ENCODE data around the gene PLEKHN1.
"Not testable (repeated sequence)": the region's sequence is repeated elsewhere in the genome, so short reads cannot be mapped to it uniquely, and the experiment has no call there.

The PLEKHN1 gene

DNA sequence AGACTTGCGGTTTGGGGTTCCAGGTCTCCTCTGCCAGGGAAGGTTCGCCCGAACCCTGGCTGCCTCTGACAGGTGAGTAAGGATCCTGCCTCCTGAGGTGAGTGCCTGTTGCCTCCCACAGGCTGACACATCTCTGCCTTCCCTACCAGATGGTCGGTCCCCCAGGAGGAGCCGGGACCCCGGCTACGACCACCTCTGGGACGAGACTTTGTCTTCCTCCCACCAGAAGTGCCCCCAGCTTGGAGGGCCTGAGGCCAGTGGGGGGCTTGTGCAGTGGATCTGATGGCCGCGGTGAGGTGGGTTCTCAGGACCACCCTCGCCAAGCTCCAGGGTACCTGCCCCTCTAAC is 8.0 kb downstream of the PLEKHN1 start:
- DNase-seq (ENCODE audit: low read depth) = no peak

DNA sequence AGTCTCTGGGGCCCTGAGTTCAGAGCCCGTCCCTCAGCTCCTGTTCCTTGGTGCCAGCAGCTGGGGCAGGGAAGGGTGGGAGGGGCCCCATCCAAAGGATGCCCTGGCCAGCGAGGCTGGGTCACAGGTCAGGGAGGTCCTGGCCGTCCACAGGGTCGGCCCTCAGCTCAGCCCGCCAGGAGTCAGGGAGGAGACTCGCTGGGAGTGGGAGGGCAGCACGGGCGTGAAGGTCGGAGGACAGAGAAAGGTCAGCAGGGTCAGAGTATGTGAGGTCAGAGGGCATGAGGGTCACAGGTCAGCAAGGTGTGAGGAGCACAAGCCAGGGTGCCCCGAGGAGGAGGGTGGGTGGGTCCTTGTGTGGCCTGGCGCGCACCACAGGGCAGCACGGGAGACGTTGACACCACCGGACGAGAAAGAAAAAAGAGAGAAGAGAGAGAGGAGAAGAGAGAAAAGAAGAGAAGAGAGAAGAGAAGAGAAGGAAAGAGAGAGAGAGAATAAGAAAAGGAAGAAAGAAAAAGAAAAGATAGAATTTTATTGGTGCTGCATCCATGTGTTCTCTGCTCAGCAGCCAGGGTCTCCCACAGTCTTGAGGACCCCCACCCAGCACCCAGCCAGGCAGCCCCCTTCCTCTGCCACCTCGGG is 8.5 kb downstream of the PLEKHN1 start:
- DNase-seq (ENCODE audit: low read depth) = no peak

DNA sequence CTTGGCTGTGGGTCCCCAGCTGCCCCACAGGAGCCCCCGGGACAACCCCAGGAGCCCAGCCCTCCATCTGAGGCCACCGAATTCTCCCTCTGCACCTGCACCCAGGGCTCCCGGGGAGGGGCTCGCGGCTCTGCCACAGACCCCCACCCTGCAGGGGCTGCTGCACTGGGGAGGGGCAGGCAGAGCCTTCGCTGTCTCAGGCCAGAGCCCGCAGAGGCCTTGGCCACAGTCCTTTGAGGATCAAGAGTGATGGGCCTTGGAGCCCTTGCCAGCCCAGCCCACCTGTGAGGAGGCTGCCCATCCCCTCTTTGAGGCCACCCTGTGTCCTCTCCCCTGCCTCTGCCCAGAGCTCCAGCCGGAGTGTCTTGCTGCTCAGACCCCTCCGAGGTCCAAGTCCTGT is 9.1 kb downstream of the PLEKHN1 start:
- DNase-seq (ENCODE audit: low read depth) = no peak

DNA sequence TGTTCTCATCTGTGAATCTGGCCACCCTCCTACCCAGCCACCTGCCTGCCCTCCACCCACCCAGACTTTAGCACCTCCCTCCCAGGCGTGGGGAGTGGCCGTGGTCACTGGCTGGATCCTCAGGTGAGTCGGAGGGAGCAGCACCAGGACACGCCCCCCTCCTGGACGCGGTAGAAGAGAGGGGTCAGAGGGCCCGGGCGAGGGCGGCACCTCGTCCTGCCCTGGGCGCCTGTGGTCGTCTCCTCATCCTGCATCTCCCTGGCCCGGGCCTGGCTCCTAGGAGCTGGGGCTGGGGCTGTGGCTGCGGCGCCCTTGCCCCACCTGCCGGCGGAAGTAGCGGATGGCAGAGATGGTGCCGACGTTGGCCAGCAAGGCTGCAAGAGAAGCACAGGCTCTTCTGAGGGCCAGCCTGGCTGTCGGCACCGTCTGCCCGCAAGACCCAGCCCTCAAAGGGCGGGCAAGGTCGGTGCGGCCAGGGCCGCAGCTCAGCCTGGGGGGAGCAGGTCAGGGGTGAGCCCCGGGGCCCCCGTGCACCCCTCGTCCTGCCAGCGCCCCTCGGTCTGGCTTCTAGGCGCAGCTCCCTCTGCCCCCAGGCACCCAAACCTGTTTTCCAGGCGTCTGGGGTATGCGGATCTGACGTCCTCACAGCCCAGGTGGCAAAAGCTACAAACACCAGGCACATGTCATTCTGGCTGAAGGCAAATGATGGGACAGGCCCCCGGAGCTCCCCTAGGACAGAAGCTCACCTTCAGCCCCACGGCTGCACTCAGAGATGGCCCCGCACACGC is 9.8 kb downstream of the PLEKHN1 start:
- DNase-seq (ENCODE audit: low read depth) = peak; percentile 50

DNA sequence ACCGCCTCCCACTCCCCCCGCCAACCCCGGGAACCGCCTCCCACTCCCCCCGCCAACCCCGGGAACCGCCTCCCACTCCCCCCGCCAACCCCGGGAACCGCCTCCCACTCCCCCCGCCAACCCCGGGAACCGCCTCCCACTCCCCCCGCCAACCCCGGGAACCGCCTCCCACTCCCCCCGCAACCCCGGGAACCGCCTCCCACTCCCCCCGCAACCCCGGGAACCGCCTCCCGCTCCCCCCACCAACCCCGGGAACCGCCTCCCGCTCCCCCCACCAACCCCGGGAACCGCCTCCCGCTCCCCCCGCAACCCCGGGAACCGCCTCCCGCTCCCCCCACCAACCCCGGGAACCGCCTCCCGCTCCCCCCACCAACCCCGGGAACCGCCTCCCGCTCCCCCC is 10.5 kb downstream of the PLEKHN1 start:
- DNase-seq (ENCODE audit: low read depth) = not testable (repeated sequence)

DNA sequence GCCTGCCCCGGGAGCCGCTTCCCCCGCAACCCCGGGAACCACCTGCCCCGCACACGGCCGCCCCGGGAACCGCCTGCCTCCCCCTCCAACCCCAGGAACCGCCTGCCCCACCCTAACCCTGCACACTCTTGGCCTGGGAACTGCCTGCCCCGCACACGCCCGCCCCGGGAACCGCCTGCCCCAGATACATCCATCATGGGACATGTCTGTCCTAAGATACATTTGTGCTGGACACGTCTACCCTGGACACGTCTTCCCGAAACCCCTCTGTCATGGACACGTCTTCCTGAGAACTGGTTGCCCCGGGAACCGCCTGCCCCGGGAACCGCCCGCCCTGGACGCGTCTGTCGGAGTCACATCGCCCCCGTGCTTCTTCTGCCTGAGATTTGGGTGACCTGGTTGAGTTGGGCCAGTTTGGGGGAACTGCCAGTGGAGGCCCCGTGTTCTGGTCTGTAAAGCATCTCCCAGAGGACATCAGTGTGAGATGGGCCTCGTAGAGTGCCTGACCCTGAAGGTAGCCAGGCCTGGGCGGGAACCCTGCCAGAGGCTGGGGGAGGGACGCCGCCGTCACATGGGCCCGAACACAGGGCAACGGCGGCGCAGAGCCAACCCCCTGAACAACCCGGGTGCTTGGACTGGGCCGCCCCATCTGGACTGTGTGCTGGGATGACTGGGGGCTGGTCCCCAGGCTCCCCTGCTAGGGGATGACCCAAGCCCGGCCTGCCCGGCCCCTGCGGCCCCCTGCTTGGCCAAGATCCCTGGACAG is 12.0 kb downstream of the PLEKHN1 start:
- DNase-seq (ENCODE audit: low read depth) = no peak

DNA sequence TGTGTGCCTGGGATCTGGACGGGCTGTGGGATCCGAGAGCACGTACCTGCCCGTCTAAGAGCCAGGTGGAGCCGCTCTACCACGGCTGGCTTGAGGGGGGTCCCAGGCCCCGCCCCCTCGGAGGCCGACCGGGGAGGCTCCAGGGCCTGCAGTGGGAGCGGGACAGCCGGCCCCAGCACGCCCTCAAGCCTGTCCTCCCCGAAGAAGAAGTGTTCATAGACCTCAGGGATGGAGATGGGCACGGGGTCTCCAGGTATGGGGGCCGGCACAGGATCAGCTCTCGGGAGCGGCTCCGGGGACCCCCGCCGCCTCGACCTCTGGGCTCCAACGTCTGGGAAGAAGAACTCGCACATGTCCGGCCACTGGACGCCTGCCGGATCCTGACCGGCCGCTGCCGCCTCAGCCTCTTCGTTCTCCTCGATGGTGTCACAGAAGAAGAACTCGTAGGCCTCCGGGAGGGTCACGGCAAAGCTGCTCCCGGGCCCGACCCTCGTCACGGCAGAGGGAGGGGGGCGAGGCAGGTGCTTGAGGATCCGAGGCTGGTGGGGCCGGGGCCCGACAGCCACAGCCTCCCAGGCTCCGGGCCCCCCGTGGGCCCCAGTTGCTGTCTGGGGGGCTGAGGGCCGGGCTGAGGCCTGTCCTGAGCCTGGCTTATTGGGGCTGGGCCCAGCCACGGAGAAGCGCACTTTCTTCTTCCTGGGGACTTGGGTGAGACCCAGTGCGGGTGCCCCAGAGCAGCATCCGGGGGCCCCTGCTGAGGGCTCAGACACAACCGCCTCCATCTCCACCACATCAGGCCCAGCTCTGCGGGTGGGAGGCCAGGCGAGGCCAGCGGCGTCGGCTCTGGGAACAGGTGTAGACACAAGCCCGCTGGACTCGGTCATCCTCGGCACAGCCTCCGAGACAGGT is 12.8 kb downstream of the PLEKHN1 start:
- no peak for DNase-seq (ENCODE audit: low read depth)

DNA sequence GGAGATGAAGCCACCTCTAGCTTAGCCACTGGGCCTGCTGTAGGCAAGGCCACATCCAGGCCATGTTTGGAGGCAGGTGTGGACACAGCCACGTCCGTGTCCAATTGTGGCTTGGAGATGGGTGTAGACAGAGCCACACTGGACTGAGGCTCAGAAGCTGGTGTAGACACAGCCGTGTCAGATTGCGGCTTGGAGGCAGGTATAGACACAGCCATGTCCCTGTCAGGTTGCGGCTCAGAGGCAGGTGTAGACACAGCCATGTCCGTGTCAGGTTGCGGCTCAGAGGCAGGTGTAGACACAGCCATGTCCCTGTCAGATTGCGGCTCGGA is 13.4 kb downstream of the PLEKHN1 start:
- DNase-seq (ENCODE audit: low read depth) = no peak

DNA sequence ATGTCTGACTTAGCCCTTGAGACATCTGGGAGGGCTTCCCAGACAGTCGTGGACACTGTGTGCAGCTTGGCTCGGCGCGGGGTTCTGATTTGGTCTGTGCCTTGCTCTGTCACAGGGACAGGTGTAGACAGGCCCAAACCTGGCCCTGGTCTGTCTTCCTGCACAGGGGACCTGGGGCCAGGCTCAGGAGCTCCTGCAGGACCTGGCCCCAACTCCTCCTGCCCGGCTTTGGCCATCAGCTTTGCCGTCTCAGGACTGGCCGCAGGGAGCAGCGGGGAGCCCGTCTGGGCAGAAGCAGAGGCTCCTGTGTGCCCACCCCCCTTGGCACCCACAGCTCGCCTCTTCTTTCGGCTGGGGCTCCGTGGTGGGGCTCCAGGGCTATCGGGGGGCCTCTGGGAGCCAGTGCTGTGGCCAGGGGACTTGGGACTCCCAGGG is 13.9 kb downstream of the PLEKHN1 start:
- DNase-seq (ENCODE audit: low read depth) = no peak

DNA sequence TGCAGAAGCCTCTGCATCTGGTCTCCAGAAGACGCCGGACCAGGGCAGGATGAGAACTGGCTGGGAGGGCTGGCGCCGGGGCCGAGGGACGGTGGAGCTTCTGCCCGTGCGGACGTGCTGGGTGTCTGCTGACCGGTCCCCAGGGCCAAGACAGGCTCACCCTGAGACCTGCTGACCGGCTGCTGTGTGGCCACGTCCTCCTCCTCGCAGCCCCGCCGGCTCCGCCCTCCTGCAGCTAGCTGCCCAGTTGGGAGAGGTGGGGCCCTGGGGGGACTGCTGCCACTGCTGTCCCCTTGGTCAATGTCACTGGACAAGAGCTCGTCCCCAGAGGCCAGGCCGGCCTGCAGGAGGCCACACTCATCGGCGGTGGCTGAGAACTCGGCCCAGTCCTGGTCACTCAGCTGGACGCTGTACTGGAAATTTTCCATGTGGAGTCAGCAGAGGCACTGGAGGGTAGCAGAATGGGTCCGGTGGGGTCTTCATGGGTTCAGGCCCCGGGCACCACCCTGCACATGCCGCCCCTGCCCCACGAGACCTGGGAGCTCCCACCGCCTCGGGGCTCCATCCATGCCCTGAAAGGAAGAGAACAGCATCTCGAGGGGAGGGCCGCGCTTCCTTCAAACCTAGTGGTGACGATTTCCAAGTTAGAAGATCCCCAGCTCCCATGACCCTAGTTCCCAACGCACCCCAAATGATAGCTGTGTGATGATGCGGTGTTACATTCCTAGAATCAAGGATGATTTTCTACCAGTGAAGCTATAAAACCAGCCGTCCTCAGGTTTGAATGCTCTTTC is 14.5 kb downstream of the PLEKHN1 start:
- no peak for DNase-seq (ENCODE audit: low read depth)

DNA sequence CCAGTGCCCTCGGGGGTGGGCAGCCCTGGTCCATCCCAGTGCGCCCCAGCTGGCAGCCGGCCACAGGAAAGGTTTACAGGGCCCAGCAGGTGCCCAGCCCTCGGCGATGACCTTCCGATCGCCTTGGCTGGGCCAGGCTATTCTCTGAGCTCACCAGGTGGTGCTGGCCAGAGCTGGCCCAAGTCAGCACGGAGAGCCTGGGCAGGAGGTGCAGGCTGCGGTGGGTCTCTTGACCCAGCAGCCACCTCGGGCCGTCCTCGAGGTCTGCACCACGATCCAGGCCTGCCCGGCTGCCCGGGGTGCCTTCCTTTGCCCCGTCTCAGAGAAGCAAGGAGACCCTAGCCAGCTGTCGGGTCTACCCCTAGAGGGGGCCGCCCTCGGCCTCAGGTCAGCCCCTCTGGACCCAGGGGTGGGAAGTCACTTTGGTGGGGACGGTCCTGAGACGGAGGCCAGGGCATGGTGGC is 15.2 kb downstream of the PLEKHN1 start:
- DNase-seq (ENCODE audit: low read depth) = no peak

DNA sequence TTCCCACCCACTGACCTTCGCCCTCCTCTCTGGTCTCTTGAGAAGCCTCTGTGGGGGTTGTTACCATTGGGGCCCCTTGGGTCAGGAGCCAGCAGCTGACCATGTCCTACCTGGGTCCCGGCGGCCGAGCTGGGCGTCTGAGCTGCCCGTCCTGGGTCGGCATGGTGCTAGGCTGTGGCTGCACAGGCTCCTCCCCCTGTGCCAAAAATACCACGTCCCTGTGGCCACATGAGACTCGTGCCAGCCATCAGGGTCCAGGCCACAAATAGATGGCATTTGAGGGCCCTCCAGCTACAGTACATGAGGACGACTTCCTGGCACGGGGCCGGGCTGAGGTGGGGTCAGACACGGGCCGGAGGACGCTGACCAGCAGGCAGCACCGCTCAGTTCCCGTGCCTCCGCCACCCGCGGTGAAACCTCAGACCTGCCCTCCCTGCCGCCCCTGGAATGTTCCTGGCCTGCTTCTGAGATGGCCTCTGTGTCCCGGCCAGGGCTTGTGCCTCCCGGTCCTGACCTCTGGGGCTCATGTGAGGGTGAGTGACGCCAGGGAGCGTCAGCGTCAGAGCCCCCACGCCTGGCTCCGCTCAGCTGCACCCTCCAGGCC is 15.8 kb downstream of the PLEKHN1 start, which contains the start of gene PERM1:
PERM1 (minus strand) TSS at position 139 of the 604 bp plus-strand sequence. CDS start 1,064 bp downstream, outside the sequence.
- DNase-seq (ENCODE audit: low read depth) = no peak

DNA sequence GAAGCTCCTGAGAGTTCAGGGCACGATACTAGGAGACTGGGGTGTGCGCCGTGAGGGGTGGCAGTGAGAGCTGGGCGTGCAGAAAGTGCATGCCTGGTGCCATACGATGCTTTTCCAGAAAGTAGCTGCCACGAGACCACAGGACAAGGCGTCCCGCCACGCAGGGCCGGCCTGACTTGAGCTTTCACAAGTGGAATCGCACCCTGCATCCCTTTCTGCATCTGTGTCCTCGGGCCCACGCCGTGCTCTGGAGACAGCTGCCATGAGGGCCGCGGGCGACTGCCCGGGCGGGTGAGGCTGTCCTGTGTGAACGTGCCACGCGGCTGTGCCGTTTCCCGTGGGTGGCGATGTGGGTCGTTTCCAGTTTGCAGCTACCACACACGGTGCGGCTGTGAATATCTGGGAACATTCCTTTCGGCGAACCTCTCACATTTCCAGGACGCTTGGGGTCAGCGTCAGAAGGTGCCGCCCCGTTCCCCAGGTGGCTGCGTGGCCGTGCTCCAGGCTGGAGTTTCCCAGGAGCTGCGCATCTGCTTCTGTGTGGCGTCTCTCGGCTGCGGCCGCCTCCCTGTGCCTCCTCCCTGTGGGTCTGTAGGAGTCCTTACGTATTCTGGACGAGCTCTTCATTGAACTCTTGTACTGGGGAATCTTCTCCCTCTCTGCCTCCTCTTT is 16.6 kb downstream of the PLEKHN1 start:
- no peak for DNase-seq (ENCODE audit: low read depth)

DNA sequence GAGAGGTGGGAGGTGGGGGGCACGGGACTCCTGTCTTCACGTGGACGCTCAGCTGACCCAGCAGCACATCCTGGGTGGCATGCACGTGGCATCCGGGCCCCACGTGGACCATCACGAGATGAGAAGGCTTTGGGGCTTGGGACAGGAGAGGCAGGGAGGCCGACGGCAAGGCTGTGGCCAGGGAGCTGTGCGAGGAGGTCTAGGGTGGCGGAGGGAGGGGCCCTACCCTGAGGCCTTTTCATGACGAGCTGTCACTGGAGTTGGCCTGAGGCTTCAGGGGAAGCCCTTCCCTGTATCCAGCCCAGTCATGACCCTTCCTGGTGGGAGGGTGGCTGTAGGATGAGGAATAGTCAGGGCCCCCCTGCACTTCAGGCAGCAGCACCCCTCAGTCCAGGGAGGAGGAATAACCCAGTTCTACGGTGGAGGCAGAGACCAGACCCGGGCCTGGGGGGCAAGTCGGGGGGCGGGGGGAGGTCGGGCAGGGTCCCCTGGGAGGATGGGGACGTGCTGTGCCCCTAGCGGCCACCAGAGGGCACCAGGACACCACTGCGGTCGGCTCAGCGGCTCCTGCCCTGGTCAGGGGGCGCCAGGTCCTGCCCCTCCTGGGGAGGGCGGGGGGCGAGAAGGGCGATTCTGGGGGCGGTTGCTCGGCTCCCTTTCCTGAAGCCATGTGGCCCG is 17.7 kb downstream of the PLEKHN1 start:
- DNase-seq (ENCODE audit: low read depth) = no peak

DNA sequence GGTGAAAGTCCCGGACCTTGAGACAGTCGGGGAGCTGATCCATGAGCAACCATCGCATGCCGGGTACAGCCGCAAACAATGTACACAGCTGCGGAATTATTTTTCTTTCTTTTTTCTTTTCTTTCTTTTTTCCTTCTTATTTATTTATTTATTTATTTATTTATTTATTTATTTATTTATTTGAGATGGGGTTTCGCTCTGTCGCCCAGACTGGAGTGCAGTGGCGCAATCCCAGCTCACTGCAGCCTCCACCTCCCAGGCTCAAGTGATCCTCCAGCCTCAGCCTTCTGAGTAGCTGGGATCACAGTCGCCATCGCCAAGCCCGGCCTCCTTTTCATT is 18.2 kb downstream of the PLEKHN1 start:
- no peak for DNase-seq (ENCODE audit: low read depth)

DNA sequence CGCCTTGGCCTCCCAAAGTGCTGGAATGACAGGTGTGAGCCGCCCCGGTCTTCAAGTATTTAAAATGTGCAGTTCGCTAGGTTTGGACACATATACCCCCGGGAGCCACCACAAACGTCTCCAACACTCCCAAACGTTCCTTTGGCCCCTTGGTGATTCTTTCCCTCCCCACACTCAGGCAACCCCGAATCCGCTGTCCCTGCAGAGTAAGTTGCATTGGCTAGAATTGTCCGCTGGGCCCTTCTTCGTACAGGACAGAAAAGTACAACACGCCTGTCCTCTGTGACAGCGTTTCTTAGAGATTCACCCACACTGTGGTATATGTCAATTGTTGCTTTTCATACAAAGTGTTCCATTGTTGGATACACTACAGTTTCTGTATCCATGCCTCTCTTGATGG is 18.8 kb downstream of the PLEKHN1 start:
- no peak for DNase-seq (ENCODE audit: low read depth)

DNA sequence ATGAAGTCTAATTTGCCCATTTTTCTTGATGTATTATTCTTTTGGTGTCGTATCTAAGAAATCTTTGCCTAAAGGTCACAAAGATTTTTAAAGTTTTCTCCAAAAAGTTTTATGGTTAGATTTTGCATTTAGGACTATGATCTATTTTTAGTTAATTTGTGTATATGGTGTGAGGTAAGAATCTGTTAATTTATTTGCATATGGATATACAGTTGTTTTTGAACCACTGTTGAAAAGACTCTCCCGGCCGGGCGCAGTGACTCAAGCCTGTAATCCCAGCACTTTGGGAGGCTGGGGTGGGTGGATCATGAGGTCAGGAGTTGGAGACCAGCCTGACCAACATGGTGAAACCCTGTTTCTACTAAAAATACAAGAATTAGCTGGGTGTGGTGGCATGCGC is 21.8 kb downstream of the PLEKHN1 start:
- DNase-seq (ENCODE audit: low read depth) = not testable (repeated sequence)

DNA sequence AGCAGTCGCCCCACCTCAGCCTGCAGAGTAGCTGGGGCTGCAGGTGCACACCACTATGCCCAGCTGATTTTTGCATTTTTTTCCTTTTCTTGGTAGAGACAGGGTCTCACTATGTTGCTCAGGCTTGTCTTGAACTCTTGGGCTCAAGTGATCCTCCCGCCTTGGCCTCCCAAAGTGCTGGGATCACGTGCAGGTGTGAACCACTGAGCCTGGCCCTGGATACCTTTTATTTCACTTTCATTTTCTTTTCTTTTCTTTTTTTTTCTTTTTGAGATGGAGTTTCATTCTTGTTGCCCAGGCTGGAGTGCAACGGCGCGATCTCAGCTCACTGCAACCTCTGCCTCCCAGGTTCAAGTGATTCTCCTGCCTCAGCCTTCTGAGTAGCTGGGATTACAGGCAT is 25.0 kb downstream of the PLEKHN1 start:
- not testable (repeated sequence) for DNase-seq (ENCODE audit: low read depth)

DNA sequence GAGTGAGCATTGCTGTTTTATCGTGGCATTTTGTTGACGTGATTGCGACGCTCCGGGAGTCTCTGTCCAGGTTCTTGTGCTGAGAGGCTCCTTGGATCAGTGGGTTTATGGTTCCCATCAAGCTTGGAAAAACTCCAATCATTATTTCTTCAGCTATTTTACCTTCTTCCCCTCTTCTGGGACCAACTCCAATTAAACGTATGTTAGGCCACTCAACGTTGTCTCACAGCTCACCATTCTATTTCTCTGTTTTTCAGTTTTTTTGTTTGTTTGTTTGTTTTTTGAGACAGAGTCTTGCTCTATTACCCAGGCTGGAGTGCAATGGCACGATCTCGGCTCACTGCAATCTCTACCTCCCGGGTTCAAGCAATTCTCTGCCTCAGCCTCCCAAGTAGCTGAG is 25.6 kb downstream of the PLEKHN1 start:
- no peak for DNase-seq (ENCODE audit: low read depth)

DNA sequence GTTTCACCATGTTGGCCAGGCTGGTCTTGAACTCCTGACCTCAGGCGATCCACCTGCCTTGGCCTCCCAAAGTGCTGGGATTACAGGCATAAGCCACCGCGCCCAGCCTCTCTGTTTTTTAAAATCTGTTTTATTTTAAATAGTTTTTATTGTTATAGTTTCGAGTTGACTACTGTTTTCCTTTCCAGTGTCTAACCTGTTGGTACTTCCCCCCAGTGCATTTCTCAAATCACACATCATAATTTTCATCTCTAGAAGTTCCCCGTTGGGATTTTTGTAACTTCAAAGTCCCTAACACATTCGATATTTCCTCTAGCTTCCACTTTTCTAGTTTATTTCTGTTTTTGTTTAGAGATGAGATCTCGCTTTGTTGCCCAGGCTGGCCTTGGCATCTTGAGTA is 26.1 kb downstream of the PLEKHN1 start:
- no peak for DNase-seq (ENCODE audit: low read depth)

Measured in amniotic epithelial cell (primary cell).